ENCODE data around the gene ATXN2. TPM values are rescaled to one million over a fixed set of nuclear protein-coding genes. Genes with fewer than 3 reads are reported as not detected.
"Not testable (repeated sequence)": the region's sequence is repeated elsewhere in the genome, so short reads cannot be mapped to it uniquely, and the experiment has no call there.

The ATXN2 gene
- total RNA-seq, 1 donor from 2014 or later, result 25.0 TPM

- Histone ChIP-seq H3K27ac (no peak overlapping the region), H3K27me3 (no peaks in the 10 kb centered on the region), H3K9me3 (no peaks in the 10 kb centered on the region), H3K4me3 (no peak overlapping the region), H3K4me1 (no peaks in the 10 kb centered on the region), H3K36me3 (peaks cover 31 to 71% of the 10 kb centered on the region in 2 donors)
- no peak for TF ChIP-seq CTCF (IDR thresholded peaks at IDR 0.05)
- no peak for DNase-seq (ENCODE audit: low spot score in 2 of 2)
- intact Hi-C loops (cut with DNase I), result no loop called here
These were observed 80.0 kb downstream of the ATXN2 start for GRCh38 chr12:111519083-111519482.

GRCh38 chr12:111507719-111508118 is 91.4 kb downstream of the ATXN2 start:
- H3K4me1 ChIP-seq; intact Hi-C loops (cut with DNase I); H3K4me3 ChIP-seq; H3K27me3 ChIP-seq; H3K9me3 ChIP-seq; DNase-seq (ENCODE audit: low spot score in 2 of 2); H3K27ac ChIP-seq: not testable (repeated sequence)
- peaks cover 52 to 73% of the 10 kb centered on the region in 2 donors for H3K36me3 ChIP-seq

GRCh38 chr12:111507258-111507657 is 91.9 kb downstream of the ATXN2 start:
- DNase-seq (ENCODE audit: low spot score in 2 of 2); H3K4me1 ChIP-seq; H3K9me3 ChIP-seq; H3K27me3 ChIP-seq; H3K27ac ChIP-seq; H3K4me3 ChIP-seq; intact Hi-C loops (cut with DNase I): not testable (repeated sequence)
- H3K36me3 ChIP-seq, result peaks cover 52 to 72% of the 10 kb centered on the region in 2 donors

- no peak overlapping the region for H3K4me3 ChIP-seq
- no peak for TF ChIP-seq CTCF (IDR thresholded peaks at IDR 0.05)
- H3K4me1 ChIP-seq, result no peaks in the 10 kb centered on the region
- H3K27ac ChIP-seq, result no peak overlapping the region
- no peaks in the 10 kb centered on the region for H3K9me3 ChIP-seq
- H3K27me3 ChIP-seq, result no peaks in the 10 kb centered on the region
- DNase-seq (ENCODE audit: low spot score in 2 of 2), result no peak
- intact Hi-C loops (cut with DNase I), result no loop called here
- peaks cover 45 to 69% of the 10 kb centered on the region in 2 donors for H3K36me3 ChIP-seq
These were observed 92.9 kb downstream of the ATXN2 start for GRCh38 chr12:111506260-111506659.

GRCh38 chr12:111505601-111506036 is 93.5 kb downstream of the ATXN2 start:
- H3K36me3 ChIP-seq, result peaks cover 41 to 72% of the 10 kb centered on the region in 2 donors
- H3K27ac ChIP-seq, result no peak overlapping the region
- no peaks in the 10 kb centered on the region for H3K4me1 ChIP-seq
- H3K4me3 ChIP-seq, result no peak overlapping the region
- no peak for TF ChIP-seq CTCF (IDR thresholded peaks at IDR 0.05)
- DNase-seq (ENCODE audit: low spot score in 2 of 2), result no peak
- H3K27me3 ChIP-seq, result no peaks in the 10 kb centered on the region
- intact Hi-C loops (cut with DNase I), result no loop called here
- H3K9me3 ChIP-seq, result no peaks in the 10 kb centered on the region

- intact Hi-C loops (cut with DNase I), result no loop called here
These were observed 96.0 kb downstream of the ATXN2 start for GRCh38 chr12:111503116-111503515.

More at GRCh38 chr12:111503116-111503515, 96.0 kb downstream of the ATXN2 start:
- Histone ChIP-seq H3K4me3 (no peak overlapping the region), H3K27me3 (no peaks in the 10 kb centered on the region), H3K36me3 (peaks cover 33 to 63% of the 10 kb centered on the region in 2 donors), H3K4me1 (no peaks in the 10 kb centered on the region), H3K9me3 (no peaks in the 10 kb centered on the region), H3K27ac (no peak overlapping the region)
- TF ChIP-seq CTCF (IDR thresholded peaks at IDR 0.05), result no peak
- no peak for DNase-seq (ENCODE audit: low spot score in 2 of 2)
